GM12875 (cell line): ENCODE measurements around the gene CARMIL1.

Experiments
- H3K4me3 ChIP-seq: one replicate; pipeline ENCODE4 v1.5.1; 2011; ENCODE audit warnings: low read depth, low read length, control low read depth
- CTCF ChIP-seq: IDR thresholded peaks from 2 replicates; pipeline ENCODE4 v1.5.1; 2011; ENCODE audit warnings: low read depth, mild to moderate bottlenecking, control low read depth, inconsistent platforms, low read length, moderate library complexity, borderline replicate concordance; ENCODE audit not compliant: insufficient read depth

The CARMIL1 gene

GRCh38 chr6:25608558-25609174, 329.5 kb downstream of the CARMIL1 start:
- H3K4me3 ChIP-seq: no peak overlapping the region
- no peak for TF ChIP-seq CTCF

GRCh38 chr6:25612666-25613065, 333.5 kb downstream of the CARMIL1 start:
- TF ChIP-seq CTCF: no peak

GRCh38 chr6:25613415-25613814, 334.2 kb downstream of the CARMIL1 start:
- TF ChIP-seq CTCF: no peak
- no peak overlapping the region for H3K4me3 ChIP-seq

More at GRCh38 chr6:25612666-25613065, 333.5 kb downstream of the CARMIL1 start:
- no peak overlapping the region for H3K4me3 ChIP-seq

- no peak overlapping the region for H3K4me3 ChIP-seq
- no peak for TF ChIP-seq CTCF
Observed at GRCh38 chr6:25614052-25614451, 334.9 kb downstream of the CARMIL1 start.

GRCh38 chr6:25615471-25615870, 336.3 kb downstream of the CARMIL1 start:
- TF ChIP-seq CTCF: no peak
- no peak overlapping the region for H3K4me3 ChIP-seq

- TF ChIP-seq CTCF: no peak
- H3K4me3 ChIP-seq: no peak overlapping the region
Observed at GRCh38 chr6:25617997-25618396, 338.8 kb downstream of the CARMIL1 start.

- no peak overlapping the region for H3K4me3 ChIP-seq
- no peak for TF ChIP-seq CTCF
Observed at GRCh38 chr6:25619217-25619616, 340.0 kb downstream of the CARMIL1 start.
